ENCODE results near the gene ELK1.

ELK1 gene

GRCh38 chrX:47587091-47587891 lies 63.1 kb downstream of the ELK1 start:
- no peak for TF ChIP-seq POLR2A (IDR thresholded peaks at IDR 0.05; ENCODE audit: low read depth, low read length)
- FAIRE-seq (no peak), DNase-seq (ENCODE audit: insufficient read length, low spot score) (no peak)

- FAIRE-seq: no peak
- no peak for DNase-seq (ENCODE audit: insufficient read length, low spot score)
- TF ChIP-seq POLR2A (IDR thresholded peaks at IDR 0.05; ENCODE audit: low read depth, low read length): no peak
Measured at GRCh38 chrX:47586043-47586787, 64.1 kb downstream of the ELK1 start.
